OCI-LY7 (cell line): ENCODE results near the gene MED22.

Experiments used
- EZH2phosphoT487 ChIP-seq: fragments of 200-600 bp; sonication (generic); IDR thresholded peaks from 2 replicates; pipeline ENCODE4 v1.6.1; 2018; ENCODE audit warnings: low read depth, borderline replicate concordance, mild to moderate bottlenecking, mixed run types, antibody characterized with exemption, low read length, moderate library complexity, mixed read lengths
- TF ChIP-seq, protein P1 (sequence below): fragments of 200-600 bp; sonication (generic); conservative IDR thresholded peaks from 2 replicates; pipeline ENCODE4 v1.5.1; 2014; ENCODE audit warnings: mild to moderate bottlenecking, antibody characterized with exemption, low read length, moderate library complexity, mixed read lengths

DNA sequence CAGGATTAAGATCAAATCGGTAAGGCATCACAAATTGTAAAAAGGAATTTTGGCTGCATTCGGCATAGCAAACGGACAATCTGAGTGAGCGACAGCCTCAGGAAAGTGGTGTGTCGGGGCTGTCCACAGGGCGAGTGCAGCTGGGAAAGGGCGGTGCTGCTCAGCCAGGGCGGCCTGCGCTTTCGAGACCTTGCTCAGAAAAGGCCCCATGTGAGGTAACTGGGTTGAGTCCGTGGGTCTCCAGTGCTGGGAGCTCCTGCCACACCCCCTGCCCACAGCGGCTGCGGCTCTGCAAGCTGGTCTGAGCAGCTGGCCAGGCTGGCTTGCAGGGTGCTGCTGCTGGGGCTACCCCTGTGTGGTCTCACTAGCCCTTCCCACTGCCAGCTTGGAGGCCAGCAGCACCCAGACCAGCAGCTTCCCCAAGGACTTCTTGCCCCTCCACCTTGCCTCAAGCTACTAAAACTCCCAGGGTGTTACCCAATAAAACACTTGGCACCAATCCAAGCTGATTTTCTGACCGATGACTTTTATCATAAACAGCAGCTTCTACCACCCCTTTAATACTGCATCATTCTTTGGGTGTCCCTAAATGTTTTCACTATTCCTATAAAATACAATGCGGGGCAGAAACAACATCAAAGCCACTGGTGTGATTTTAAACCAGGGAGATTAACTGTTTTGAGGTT lies 14.6 kb upstream of the MED22 start:
- TF ChIP-seq, protein P1, sequence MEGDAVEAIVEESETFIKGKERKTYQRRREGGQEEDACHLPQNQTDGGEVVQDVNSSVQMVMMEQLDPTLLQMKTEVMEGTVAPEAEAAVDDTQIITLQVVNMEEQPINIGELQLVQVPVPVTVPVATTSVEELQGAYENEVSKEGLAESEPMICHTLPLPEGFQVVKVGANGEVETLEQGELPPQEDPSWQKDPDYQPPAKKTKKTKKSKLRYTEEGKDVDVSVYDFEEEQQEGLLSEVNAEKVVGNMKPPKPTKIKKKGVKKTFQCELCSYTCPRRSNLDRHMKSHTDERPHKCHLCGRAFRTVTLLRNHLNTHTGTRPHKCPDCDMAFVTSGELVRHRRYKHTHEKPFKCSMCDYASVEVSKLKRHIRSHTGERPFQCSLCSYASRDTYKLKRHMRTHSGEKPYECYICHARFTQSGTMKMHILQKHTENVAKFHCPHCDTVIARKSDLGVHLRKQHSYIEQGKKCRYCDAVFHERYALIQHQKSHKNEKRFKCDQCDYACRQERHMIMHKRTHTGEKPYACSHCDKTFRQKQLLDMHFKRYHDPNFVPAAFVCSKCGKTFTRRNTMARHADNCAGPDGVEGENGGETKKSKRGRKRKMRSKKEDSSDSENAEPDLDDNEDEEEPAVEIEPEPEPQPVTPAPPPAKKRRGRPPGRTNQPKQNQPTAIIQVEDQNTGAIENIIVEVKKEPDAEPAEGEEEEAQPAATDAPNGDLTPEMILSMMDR, result no peak
- TF ChIP-seq EZH2phosphoT487, result no peak
